ENCODE results near the gene RNF26. TPM values are rescaled to one million over a fixed set of nuclear protein-coding genes. Genes with fewer than 3 reads are reported as not detected.
A peak's percentile ranks its signal among the peaks of the same experiment; 100 is the strongest.

Gene RNF26
- total and polyA plus RNA-seq, 2 donors from 2014 or later: 18.2 to 23.5 TPM

DNA sequence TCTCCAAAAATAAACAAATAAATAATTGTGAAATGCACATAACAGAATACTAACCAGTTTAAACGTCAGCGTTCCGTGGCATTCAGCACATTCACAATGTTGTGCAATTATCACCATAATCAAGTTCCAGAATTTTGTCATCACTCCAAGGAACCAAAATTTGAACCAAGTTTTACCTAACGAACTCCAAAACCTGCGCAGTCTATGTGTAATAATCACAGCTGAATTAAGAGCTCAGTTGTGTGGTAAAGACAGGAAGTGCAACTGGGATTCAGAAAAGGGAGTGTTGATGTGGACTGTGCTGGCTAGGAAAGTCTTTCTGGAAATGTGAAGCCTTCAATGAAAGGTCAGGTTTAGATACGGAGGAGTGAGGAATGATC is 12.0 kb upstream of the RNF26 start:
- no peak overlapping the region for H3K4me3 ChIP-seq (ENCODE audit: low read length in 3 of 3)
- H3K9ac ChIP-seq (ENCODE audit: low read length in 3 of 3): no peak overlapping the region
- H3K27ac ChIP-seq (ENCODE audit: low read depth in 2 of 2, low read length in 2 of 2): no peak overlapping the region
- H3K36me3 ChIP-seq (ENCODE audit: control insufficient read depth in 2 of 3, insufficient read depth in 3 of 3, low read length in 3 of 3): no peaks in the 10 kb centered on the region
- H3K27me3 ChIP-seq (ENCODE audit: control insufficient read depth, insufficient read depth, low read length): no peaks in the 10 kb centered on the region
- DNase-seq (peak in 1 of 5 donors; percentile 8), FAIRE-seq (no peak)
- H3K9me3 ChIP-seq (ENCODE audit: control insufficient read depth in 2 of 3, insufficient read depth in 1 of 3, low read length in 3 of 3): no peaks in the 10 kb centered on the region
- intact Hi-C loops (cut with DNase I): no loop called here
- H3K4me1 ChIP-seq (ENCODE audit: control insufficient read depth in 2 of 3, insufficient read depth in 2 of 3, low read depth in 1 of 3, low read length in 3 of 3): peaks cover 0 to 14% (median 0%) of the 10 kb centered on the region in 3 donors
- TF ChIP-seq, protein P1, sequence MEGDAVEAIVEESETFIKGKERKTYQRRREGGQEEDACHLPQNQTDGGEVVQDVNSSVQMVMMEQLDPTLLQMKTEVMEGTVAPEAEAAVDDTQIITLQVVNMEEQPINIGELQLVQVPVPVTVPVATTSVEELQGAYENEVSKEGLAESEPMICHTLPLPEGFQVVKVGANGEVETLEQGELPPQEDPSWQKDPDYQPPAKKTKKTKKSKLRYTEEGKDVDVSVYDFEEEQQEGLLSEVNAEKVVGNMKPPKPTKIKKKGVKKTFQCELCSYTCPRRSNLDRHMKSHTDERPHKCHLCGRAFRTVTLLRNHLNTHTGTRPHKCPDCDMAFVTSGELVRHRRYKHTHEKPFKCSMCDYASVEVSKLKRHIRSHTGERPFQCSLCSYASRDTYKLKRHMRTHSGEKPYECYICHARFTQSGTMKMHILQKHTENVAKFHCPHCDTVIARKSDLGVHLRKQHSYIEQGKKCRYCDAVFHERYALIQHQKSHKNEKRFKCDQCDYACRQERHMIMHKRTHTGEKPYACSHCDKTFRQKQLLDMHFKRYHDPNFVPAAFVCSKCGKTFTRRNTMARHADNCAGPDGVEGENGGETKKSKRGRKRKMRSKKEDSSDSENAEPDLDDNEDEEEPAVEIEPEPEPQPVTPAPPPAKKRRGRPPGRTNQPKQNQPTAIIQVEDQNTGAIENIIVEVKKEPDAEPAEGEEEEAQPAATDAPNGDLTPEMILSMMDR (IDR thresholded peaks at IDR 0.05; ENCODE audit: borderline replicate concordance, extremely low read depth, insufficient read depth): no peak

DNA sequence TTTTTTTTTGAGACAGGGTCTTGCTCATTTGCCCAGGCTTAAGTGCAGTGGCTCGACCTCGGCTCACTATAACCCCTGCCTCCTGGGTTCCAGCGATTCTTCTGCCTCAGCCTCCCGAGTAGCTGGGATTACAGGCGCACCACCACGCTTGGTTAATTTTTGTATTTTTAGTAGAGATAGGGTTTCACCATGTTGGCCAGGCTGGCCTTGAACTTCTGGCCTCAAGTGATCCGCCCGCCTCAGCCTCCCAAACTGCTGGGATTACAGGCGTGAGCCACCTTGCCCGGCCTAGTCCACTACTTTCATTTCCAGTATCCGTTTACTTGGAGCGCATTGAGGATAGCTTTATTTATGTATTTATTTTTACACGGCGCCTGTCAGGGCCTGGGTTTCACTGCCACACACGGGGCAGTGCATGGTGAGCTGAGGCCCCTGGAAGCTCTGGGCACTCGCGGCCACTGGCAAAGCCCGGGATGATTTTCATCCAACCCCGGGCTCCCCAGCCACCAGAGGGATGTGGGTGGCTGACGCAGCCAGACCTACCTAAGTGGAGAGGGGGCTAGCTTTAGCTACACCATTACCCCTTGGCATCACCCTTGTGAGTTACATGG is 11.3 kb upstream of the RNF26 start:
- no peaks in the 10 kb centered on the region for H3K9me3 ChIP-seq (ENCODE audit: control insufficient read depth in 2 of 3, insufficient read depth in 1 of 3, low read length in 3 of 3)
- H3K27ac ChIP-seq (ENCODE audit: low read depth in 2 of 2, low read length in 2 of 2): peak overlapping the region in 1 of 2 donors; percentile 27
- H3K4me1 ChIP-seq (ENCODE audit: control insufficient read depth in 2 of 3, insufficient read depth in 2 of 3, low read depth in 1 of 3, low read length in 3 of 3): peaks cover 0 to 11% (median 0%) of the 10 kb centered on the region in 3 donors
- TF ChIP-seq, protein P1 (IDR thresholded peaks at IDR 0.05; ENCODE audit: borderline replicate concordance, extremely low read depth, insufficient read depth): no peak
- no peaks in the 10 kb centered on the region for H3K36me3 ChIP-seq (ENCODE audit: control insufficient read depth in 2 of 3, insufficient read depth in 3 of 3, low read length in 3 of 3)
- no peak overlapping the region for H3K9ac ChIP-seq (ENCODE audit: low read length in 3 of 3)
- H3K4me3 ChIP-seq (ENCODE audit: low read length in 3 of 3): no peak overlapping the region
- no peaks in the 10 kb centered on the region for H3K27me3 ChIP-seq (ENCODE audit: control insufficient read depth, insufficient read depth, low read length)
- no peak for DNase-seq
- intact Hi-C loops (cut with DNase I): no loop called here
- FAIRE-seq: no peak

- H3K9ac ChIP-seq (ENCODE audit: low read length in 3 of 3): no peak overlapping the region
- H3K4me1 ChIP-seq (ENCODE audit: control insufficient read depth in 2 of 3, insufficient read depth in 2 of 3, low read depth in 1 of 3, low read length in 3 of 3): peaks cover 0 to 11% (median 0%) of the 10 kb centered on the region in 3 donors
- no peak overlapping the region for H3K27ac ChIP-seq (ENCODE audit: low read depth in 2 of 2, low read length in 2 of 2)
- H3K36me3 ChIP-seq (ENCODE audit: control insufficient read depth in 2 of 3, insufficient read depth in 3 of 3, low read length in 3 of 3): no peaks in the 10 kb centered on the region
- no peaks in the 10 kb centered on the region for H3K27me3 ChIP-seq (ENCODE audit: control insufficient read depth, insufficient read depth, low read length)
- TF ChIP-seq, protein P1 (IDR thresholded peaks at IDR 0.05; ENCODE audit: borderline replicate concordance, extremely low read depth, insufficient read depth): peak; percentile 79
- DNase-seq (peak in 4 of 5 donors; percentile 88 to 91 (median 88)), FAIRE-seq (no peak)
- no peaks in the 10 kb centered on the region for H3K9me3 ChIP-seq (ENCODE audit: control insufficient read depth in 2 of 3, insufficient read depth in 1 of 3, low read length in 3 of 3)
- H3K4me3 ChIP-seq (ENCODE audit: low read length in 3 of 3): no peak overlapping the region
- intact Hi-C loops (cut with DNase I): no loop called here
Measured at GRCh38 chr11:119323532-119324033, 10.7 kb upstream of the RNF26 start.
